ENCODE measurements around the gene MTMR12. TPM values are rescaled to one million over a fixed set of nuclear protein-coding genes. Genes with fewer than 3 reads are reported as not detected.
A peak's percentile ranks its signal among the peaks of the same experiment; 100 is the strongest.

The MTMR12 gene
- total and polyA plus RNA-seq, 2 of the 8 experiments (the other 6 are each of a cell fraction or from before 2014, with no cell fraction given): 19.1 to 59.3 TPM

DNA sequence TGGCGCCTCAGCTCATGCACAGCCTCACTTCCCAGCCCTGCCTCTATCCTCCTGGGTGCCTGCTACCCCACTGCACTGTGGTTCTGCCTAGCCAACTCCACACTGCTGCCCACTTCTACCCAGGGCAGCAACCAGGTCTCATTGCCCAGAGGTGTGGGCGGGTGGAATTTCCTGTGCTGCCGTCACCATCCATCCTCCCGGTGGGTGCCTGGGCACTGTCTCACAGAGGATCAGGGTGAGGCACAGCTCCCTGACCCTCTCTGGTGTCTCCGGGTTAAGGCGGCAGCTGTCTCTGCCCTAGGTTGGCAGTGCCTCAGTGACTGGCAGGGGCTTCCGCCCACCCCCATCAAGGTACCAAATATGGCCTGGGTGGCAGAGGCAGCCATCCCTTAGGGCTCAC, 4.3 kb upstream of the MTMR12 start:
- Histone ChIP-seq H3K4me3 (ENCODE audit: extremely low read depth in 1 of 4, insufficient read depth in 2 of 4, low read depth in 3 of 4, low read length in 4 of 4) (no peak overlapping the region), H3K79me1 (ENCODE audit: low read depth, low read length) (no peaks in the 10 kb centered on the region), H3K14ac (ENCODE audit: insufficient read length) (no peak overlapping the region), H3K9ac (replicated peaks in 1 of 4; ENCODE audit: extremely low read depth in 1 of 4, low read depth in 3 of 4, low read length in 3 of 4) (no peak overlapping the region), H4K5ac (ENCODE audit: insufficient read length, low read depth, low read length) (no peak overlapping the region), H3K56ac (replicated peaks; ENCODE audit: insufficient read length, low read depth, low read length) (no peak overlapping the region), H3K79me2 (ENCODE audit: control insufficient read depth in 1 of 2, insufficient read depth in 2 of 2, low read length in 2 of 2) (peaks cover 0 to 3% of the 10 kb centered on the region in 2 experiments; a peak in 1 of 4 replicates), H2BK15ac (ENCODE audit: low read length) (no peak overlapping the region), H3K27me3 (replicated peaks in 1 of 4; ENCODE audit: control insufficient read depth in 3 of 4, extremely low read depth in 1 of 4, insufficient read depth in 3 of 4, low read length in 3 of 4) (no peaks in the 10 kb centered on the region), H4K91ac (replicated peaks; ENCODE audit: insufficient read length, low read length) (no peak overlapping the region), H3K23ac (ENCODE audit: insufficient read length) (no peak overlapping the region), H3K9me3 (ENCODE audit: insufficient read depth in 2 of 2, low read depth in 1 of 2, low read length in 1 of 2) (peaks cover 0 to 2% of the 10 kb centered on the region in 2 experiments; a peak in 1 of 4 replicates), H2AFZ (ENCODE audit: low read length) (no peak overlapping the region), H2BK12ac (ENCODE audit: low read depth, low read length) (no peak overlapping the region), H3K18ac (ENCODE audit: extremely low read depth, low read length) (no peak overlapping the region), H4K20me1 (replicated peaks in 1 of 2; ENCODE audit: control insufficient read depth in 1 of 2, insufficient read depth in 2 of 2, low read length in 2 of 2) (no peaks in the 10 kb centered on the region), H4K8ac (ENCODE audit: extremely low read depth, insufficient read depth, low read length) (no peak overlapping the region), H3K36me3 (ENCODE audit: control insufficient read depth in 2 of 4, insufficient read depth in 4 of 4, low read length in 3 of 4) (no peaks in the 10 kb centered on the region), H2BK20ac (ENCODE audit: low read length) (no peak overlapping the region), H2BK120ac (replicated peaks; ENCODE audit: low read depth, low read length) (no peak overlapping the region), H3K4me1 (replicated peaks in 1 of 4; ENCODE audit: control insufficient read depth in 3 of 4, insufficient read depth in 4 of 4, low read length in 3 of 4) (peaks cover 0 to 4% (median 0%) of the 10 kb centered on the region in 4 experiments; a peak in 2 of 7 replicates), H3K4me2 (ENCODE audit: insufficient read depth in 1 of 2, low read depth in 2 of 2, low read length in 2 of 2) (no peak overlapping the region), H2AK5ac (ENCODE audit: low read depth, low read length) (0 out of 2 replicates have a peak overlapping the region, but pooled peaks have one; percentile 0), H2BK5ac (ENCODE audit: low read depth, low read length) (no peak overlapping the region), H3K27ac (ENCODE audit: low read depth, low read length) (no peak overlapping the region), H3K23me2 (ENCODE audit: low read depth, low read length) (peaks cover 4% of the 10 kb centered on the region; the same call in 1 of the 2 replicates), H3K4ac (replicated peaks; ENCODE audit: insufficient read length, low read depth, low read length) (no peak overlapping the region)
- no peak for FAIRE-seq
- ChIA-PET POLR2A (ENCODE audit: partially characterized antibody) (no interaction called here), CTCF (ENCODE audit: partially characterized antibody) (interaction anchor here (1.2 to 9.4 kb wide), 5 partner anchors 12 to 85 kb away, joined by 4 to 87 read pairs (median 9); no protein-coding TSS in a partner anchor)
- 82% methylated on average over 7 of the region's 7 CpGs; no CpG with 5 or more reads in 1 of the 2 experiments for WGBS, 2 experiments (ENCODE audit: extremely low coverage in 1 of 2, insufficient coverage in 1 of 2, insufficient read length in 1 of 2, insufficient replicate concordance in 2 of 2, low coverage in 1 of 2, low lambda C conversion rate in 2 of 2, missing lambda C conversion rate in 1 of 2)
- peak in 1 of 2 experiments; percentile 34 for DNase-seq (ENCODE audit: low read depth in 1 of 2, low spot score in 2 of 2)
- TF ChIP-seq CEBPB (IDR thresholded peaks at IDR 0.05; ENCODE audit: low read depth, low read length) (no peak), CHD1 (IDR thresholded peaks at IDR 0.05; ENCODE audit: low read depth, low read length) (no peak), RXRA (IDR thresholded peaks at IDR 0.05; ENCODE audit: insufficient read depth, low read depth, low read length) (no peak), KDM5A (IDR thresholded peaks at IDR 0.05; ENCODE audit: low read length) (no peak), CBX5 (IDR thresholded peaks at IDR 0.05; ENCODE audit: low read depth, low read length) (no peak), CTBP2 (IDR thresholded peaks at IDR 0.05; ENCODE audit: borderline replicate concordance, insufficient read depth, insufficient read length, low read length) (no peak), NANOG (IDR thresholded peaks at IDR 0.05; ENCODE audit: insufficient read depth, low read depth, low read length, poor library complexity, severe bottlenecking) (no peak), SP4 (IDR thresholded peaks at IDR 0.05; ENCODE audit: low read length) (no peak), SIX5 (IDR thresholded peaks at IDR 0.05; ENCODE audit: low read depth, low read length) (no peak), CREB1 (IDR thresholded peaks at IDR 0.05) (no peak), FOSL1 (IDR thresholded peaks at IDR 0.05; ENCODE audit: insufficient read depth, low read depth, low read length) (no peak), HDAC6 (IDR thresholded peaks at IDR 0.05; ENCODE audit: low read depth, low read length) (no peak)
- TF ChIP-seq, protein P1, sequence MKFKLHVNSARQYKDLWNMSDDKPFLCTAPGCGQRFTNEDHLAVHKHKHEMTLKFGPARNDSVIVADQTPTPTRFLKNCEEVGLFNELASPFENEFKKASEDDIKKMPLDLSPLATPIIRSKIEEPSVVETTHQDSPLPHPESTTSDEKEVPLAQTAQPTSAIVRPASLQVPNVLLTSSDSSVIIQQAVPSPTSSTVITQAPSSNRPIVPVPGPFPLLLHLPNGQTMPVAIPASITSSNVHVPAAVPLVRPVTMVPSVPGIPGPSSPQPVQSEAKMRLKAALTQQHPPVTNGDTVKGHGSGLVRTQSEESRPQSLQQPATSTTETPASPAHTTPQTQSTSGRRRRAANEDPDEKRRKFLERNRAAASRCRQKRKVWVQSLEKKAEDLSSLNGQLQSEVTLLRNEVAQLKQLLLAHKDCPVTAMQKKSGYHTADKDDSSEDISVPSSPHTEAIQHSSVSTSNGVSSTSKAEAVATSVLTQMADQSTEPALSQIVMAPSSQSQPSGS (IDR thresholded peaks at IDR 0.05; ENCODE audit: low read length): no peak

Data from H1 (cell line).